ENCODE measurements around the gene PCNX4. TPM values are rescaled to one million over a fixed set of nuclear protein-coding genes. Genes with fewer than 3 reads are reported as not detected.

Gene PCNX4
- total RNA-seq, 1 experiment from 2014 or later: 97.5 TPM

DNA sequence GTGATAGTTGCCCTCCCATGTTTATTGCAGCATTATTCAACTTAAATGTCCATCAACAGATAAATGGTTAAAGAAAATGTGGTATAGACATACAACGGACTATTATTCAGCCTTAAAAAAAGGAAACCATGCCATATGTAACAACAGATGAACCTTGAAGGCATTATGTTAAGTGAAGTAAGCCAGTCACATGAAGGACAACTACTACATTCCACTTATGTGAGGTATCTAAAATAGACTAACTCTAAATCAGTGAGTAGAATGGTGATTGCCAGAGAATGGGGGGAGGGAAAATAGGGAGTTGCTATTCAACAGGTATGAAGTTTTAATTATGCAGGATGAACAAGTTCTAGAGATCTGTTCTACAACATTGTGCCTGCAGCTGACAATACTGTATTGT, 10.1 kb downstream of the PCNX4 start:
- no peak for DNase-seq (ENCODE audit: low spot score)

DNA sequence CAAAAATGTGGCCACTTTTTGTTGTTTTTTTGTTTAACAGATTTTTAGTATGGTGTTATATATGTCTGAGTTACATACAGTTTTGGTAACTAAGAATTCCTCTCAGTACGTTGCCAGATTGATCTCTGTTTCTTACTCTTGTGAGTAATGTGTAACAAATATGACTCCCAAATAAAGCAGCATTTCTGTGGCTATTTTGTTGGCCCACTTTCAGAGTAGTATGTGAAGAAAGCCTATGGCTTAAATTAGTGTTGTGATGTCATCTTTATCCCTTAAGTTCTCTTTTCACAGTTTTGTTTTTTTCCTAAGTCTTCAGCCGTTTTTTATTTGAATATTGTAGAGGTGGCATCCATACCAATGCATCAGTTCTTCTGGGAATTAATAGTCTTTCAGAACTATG, 10.7 kb downstream of the PCNX4 start:
- DNase-seq (ENCODE audit: low spot score): no peak

GRCh38 chr14:60106339-60106738, 14.6 kb downstream of the PCNX4 start:
- DNase-seq (ENCODE audit: low spot score): peak; percentile 7

GRCh38 chr14:60107477-60107876, 15.8 kb downstream of the PCNX4 start:
- DNase-seq (ENCODE audit: low spot score): no peak

GRCh38 chr14:60111732-60112131, 20.0 kb downstream of the PCNX4 start:
- no peak for DNase-seq (ENCODE audit: low spot score)

GRCh38 chr14:60114881-60115280, 23.2 kb downstream of the PCNX4 start:
- DNase-seq (ENCODE audit: low spot score): no peak

GRCh38 chr14:60116181-60116580, 24.5 kb downstream of the PCNX4 start:
- no peak for DNase-seq (ENCODE audit: low spot score)

DNA sequence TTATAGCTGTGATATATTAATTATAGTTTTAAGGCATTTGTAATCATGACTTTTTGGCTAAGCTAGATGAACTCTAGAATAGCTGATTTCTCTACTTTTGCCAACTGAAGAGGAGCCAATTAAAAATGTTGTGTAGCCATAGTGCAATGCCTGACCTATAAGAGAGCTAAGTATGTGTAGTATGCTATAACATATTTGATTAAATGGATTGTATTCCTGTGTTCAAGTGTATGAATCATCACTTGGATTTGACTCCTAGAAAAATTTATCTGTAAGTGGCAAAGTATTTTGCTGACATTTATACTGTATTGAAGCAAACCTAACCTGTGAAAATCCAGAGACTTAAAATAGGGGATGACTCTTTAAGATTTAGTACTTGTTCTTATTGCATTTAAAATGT, 34.2 kb downstream of the PCNX4 start:
- DNase-seq (ENCODE audit: low spot score): no peak

DNA sequence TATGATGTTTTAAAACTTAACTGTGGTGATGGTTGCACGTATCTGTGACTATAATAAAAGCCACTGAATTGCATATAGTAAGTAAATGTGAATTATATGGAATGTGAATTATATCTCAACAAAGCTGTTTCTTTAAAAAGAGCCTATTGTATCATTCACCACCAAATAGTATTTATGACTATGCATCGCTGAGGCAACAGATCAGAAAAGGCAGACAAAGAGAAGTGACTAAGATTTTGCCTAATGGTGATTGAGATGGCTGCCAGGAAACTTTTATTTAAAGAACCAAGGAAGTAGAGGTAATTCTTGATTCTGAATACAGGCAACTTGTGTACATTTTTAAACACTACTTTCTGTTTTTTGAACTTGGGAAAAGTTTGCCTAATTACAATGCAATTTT, 41.8 kb downstream of the PCNX4 start:
- no peak for DNase-seq (ENCODE audit: low spot score)

- DNase-seq (ENCODE audit: low spot score): no peak
These were observed 43.0 kb downstream of the PCNX4 start for GRCh38 chr14:60134702-60135101.

GRCh38 chr14:60151715-60152114, 60.0 kb downstream of the PCNX4 start:
- DNase-seq (ENCODE audit: low spot score): peak; percentile 85

DNA sequence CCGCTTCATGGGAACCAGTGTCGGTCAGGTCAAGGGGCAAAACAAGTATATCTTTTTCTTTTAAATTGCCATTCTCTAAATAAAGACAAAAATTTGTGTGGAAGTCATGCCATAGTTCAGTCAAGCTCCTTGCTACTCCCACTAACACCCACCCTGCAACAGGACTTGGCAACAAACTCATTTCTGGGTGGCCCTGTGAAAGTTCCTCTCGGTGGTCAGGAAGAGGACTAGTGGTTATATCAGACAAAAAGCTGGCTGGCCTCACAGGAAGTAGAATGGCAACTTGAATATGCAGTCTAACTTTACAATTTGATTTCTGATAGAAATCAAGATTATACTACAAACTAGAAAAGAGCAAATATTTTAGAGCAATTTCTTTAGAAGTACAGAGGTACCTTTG, 62.3 kb downstream of the PCNX4 start:
- no peak for DNase-seq (ENCODE audit: low spot score)

GRCh38 chr14:60154671-60155070, 62.9 kb downstream of the PCNX4 start:
- no peak for DNase-seq (ENCODE audit: low spot score)

DNA sequence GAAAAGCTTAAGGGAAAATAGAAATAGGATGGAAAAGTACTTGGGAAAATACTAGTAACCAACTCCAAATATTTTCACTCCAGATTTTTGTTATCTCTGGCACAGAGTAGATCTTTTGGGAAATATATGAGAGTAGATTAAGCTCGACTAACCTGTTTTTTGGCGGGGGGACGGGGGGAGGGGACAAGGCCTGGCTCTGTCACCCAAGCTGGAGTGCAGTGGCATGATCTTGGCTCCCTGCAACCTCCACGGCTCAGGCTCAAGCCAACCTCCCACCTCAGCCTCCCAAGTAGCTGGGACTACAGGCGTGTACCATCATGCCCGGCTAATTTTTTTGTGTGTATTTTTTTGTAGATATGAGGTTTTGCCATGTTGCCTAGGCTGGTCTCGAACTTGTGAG, 68.7 kb downstream of the PCNX4 start:
- no peak for DNase-seq (ENCODE audit: low spot score)

DNA sequence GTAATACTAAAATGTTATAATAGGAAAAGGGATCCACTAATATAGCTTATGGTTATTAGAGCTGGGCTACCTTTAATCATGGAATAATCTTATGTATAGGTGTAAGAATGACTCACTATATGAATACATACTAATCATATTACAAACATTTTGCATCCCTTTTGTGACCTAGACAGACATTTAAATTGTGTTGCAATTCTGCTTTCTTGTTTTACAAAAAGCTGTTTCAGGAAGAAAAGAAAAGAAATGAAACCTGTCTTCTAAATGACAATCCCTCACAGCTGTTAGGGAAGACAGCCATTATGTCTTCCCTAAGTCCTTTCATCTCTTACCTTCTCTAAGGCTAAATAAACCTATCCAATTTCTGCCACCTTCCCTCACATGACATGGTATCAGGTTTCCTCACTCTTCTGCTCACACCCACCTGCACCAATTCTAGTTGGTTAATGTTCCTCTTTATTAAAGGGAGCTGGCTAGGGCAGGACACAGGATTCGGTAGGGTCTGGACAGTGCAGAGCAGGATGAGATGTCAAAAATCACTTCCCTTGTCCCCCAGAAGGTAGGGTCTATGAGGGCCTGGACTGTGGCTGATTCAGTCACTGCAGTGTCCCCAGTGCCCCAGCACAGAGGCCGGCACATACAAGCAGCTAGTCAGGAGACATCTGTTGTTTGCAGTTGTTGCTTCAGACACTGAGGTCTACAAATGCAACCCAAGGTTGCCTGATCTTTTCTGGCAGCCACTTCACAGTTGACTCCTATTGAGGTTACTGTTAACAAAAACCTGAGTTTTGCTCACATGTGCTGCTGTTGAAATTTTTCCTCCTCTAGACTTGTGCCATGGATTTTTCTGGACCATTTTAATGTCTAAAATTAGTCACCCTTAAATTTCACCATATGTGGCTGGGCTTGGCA, 69.7 kb downstream of the PCNX4 start:
- no peak for DNase-seq (ENCODE audit: low spot score)

GRCh38 chr14:60163693-60164092, 72.0 kb downstream of the PCNX4 start:
- DNase-seq (ENCODE audit: low spot score): no peak

- DNase-seq (ENCODE audit: low spot score): no peak
These were observed 72.6 kb downstream of the PCNX4 start for GRCh38 chr14:60164404-60164711.

DNA sequence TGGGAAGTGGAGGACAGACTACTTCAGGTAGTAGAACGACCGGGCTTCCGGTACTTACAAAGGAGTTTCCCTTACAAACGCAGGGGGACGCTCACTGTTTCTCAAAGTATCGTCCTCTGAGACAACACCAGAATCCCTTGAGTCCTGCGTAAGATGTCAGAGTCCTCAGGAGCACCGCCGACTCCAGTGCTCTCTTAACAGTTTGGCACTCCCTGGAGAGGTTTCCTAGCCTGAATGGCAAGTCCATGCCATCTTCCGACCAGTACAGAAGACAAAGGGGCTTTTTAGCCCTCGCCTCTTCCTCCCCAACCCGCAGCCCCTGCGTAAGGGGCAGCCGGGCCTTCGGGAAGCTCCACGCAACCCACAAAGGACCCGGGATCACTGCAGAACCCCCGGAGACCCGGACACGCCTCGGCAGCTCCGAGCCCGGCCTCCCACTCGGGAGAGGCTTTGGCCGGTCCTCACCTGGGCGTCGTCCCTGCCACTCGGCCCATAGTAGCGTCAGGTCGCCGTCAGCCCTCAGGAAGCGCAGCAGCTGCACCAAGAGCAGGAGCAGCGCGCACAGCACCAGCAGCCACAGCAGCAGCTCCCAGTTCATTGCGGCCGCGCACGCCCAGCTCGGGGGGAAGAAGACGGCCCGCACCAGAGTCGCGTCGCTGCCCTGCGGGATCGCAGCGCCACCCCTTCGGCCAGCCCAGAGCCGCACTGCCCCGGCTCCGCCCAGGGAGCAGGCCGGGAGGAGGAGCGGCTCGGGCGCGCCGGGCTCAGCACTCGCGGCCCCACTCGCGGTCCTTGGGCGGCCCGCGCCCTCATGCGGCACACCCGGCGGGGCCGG, 73.2 kb downstream of the PCNX4 start, which contains the start of gene DHRS7:
Gene DHRS7, minus strand, starts transcription at position 687 of the 835 bp plus-strand sequence. Its CDS starts 89 bp downstream, at position 598.
- DNase-seq (ENCODE audit: low spot score): peak; percentile 55

GRCh38 chr14:60165547-60165876, 73.8 kb downstream of the PCNX4 start:
- no peak for DNase-seq (ENCODE audit: low spot score)

- DNase-seq (ENCODE audit: low spot score): no peak
These were observed 74.4 kb downstream of the PCNX4 start for GRCh38 chr14:60166142-60166541.

GRCh38 chr14:60169722-60170121, 78.0 kb downstream of the PCNX4 start:
- no peak for DNase-seq (ENCODE audit: low spot score)

GRCh38 chr14:60170948-60171347, 79.2 kb downstream of the PCNX4 start:
- no peak for DNase-seq (ENCODE audit: low spot score)

DNA sequence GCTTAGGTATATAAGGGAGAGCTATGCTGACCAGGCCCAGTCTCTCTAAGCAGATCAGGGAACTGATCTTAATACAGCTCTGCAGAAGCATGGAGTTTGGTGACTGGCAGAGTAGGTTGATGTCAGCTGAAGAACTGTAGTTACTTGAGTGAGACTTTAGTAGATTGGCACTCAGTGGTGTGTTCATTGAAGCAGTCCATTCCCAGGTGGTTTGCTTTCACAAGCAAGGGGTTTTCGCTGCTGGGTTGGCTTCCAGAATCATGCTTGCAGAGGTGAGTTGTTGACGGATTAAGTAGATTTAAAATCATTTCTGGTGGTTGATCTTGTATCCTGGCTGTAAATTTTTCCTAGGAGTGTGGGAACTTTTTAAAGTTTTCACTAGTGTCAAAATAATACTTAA, 80.0 kb downstream of the PCNX4 start:
- no peak for DNase-seq (ENCODE audit: low spot score)

Measured in A172 (cell line).